Neural progenitor cell (in vitro differentiated cells): ENCODE results near the gene PPP1R27. TPM values are rescaled to one million over a fixed set of nuclear protein-coding genes. Genes with fewer than 3 reads are reported as not detected.

Source experiments
- DNase-seq: peaks from one replicate; pipeline ENCODE4 v3.0.0-alpha.2; 2016; ENCODE audit warnings: low spot score
- H2AFZ ChIP-seq: fragments of 200-600 bp; sonication (generic); replicated peaks from 2 replicates; pipeline ENCODE4 v1.6.1; 2016; ENCODE audit warnings: antibody characterized with exemption
- H3F3A ChIP-seq: fragments of 200-600 bp; sonication (generic); 2 replicates; pipeline ENCODE4 v1.6.1; 2016; ENCODE audit warnings: antibody characterized with exemption, low read depth
- H3K27ac ChIP-seq: fragments of 200-600 bp; sonication (generic); 2 replicates; pipeline ENCODE4 v1.5.1; 2016; ENCODE audit warnings: mild to moderate bottlenecking
- H3K27me3 ChIP-seq: fragments of 200-600 bp; sonication (generic); 2 replicates; pipeline ENCODE4 v1.6.1; 2016; ENCODE audit warnings: mild to moderate bottlenecking, moderate library complexity
- H3K36me3 ChIP-seq: fragments of 200-600 bp; sonication (generic); 2 replicates; pipeline ENCODE4 v1.5.1; 2016
- H3K4me1 ChIP-seq: fragments of 200-600 bp; sonication (generic); 2 replicates; pipeline ENCODE4 v1.6.1; 2016; ENCODE audit warnings: mixed run types
- H3K4me2 ChIP-seq: fragments of 200-600 bp; sonication (generic); 2 replicates; pipeline ENCODE4 v1.6.1; 2016
- H3K4me3 ChIP-seq: fragments of 200-600 bp; sonication (generic); 2 replicates; pipeline ENCODE4 v1.5.1; 2016
- H3K79me2 ChIP-seq: fragments of 200-600 bp; sonication (generic); 2 replicates; pipeline ENCODE4 v1.6.1; 2016; ENCODE audit warnings: low read depth
- H3K9ac ChIP-seq: fragments of 200-600 bp; sonication (generic); 2 replicates; pipeline ENCODE4 v1.6.1; 2016
- H3K9me3 ChIP-seq: fragments of 200-600 bp; sonication (generic); 2 replicates; pipeline ENCODE4 v1.5.1; 2016; ENCODE audit warnings: low read depth
- H4K20me1 ChIP-seq: fragments of 200-600 bp; sonication (generic); 2 replicates; pipeline ENCODE4 v1.6.1; 2016; ENCODE audit warnings: low read depth
- H3K27ac Mint-ChIP-seq: 3 replicates; pipeline ENCODE4 v1.8.0; 2021; ENCODE audit warnings: mixed read lengths
- H3K27me3 Mint-ChIP-seq: 2 replicates; pipeline ENCODE4 v1.8.0; 2022; ENCODE audit warnings: low read depth, mild to moderate bottlenecking, inconsistent platforms, moderate library complexity, mixed read lengths; ENCODE audit not compliant: insufficient read depth
- H3K36me3 Mint-ChIP-seq: 3 replicates; pipeline ENCODE4 v1.8.0; 2021; ENCODE audit warnings: mixed read lengths
- H3K4me1 Mint-ChIP-seq: 3 replicates; pipeline ENCODE4 v1.8.0; 2021; ENCODE audit warnings: mixed read lengths
- H3K4me3 Mint-ChIP-seq: 3 replicates; pipeline ENCODE4 v1.8.0; 2021; ENCODE audit warnings: mild to moderate bottlenecking, moderate library complexity, mixed read lengths
- H3K9me3 Mint-ChIP-seq: 3 replicates; pipeline ENCODE4 v1.8.0; 2020; ENCODE audit warnings: mixed read lengths
- EZH2 ChIP-seq: fragments of 200-600 bp; sonication (generic); IDR thresholded peaks from 2 replicates; pipeline ENCODE4 v1.6.1; 2017; ENCODE audit warnings: antibody characterized with exemption, mild to moderate bottlenecking, moderate library complexity
- EZH2phosphoT487 ChIP-seq: fragments of 200-600 bp; sonication (generic); IDR thresholded peaks from 2 replicates; pipeline ENCODE4 v1.6.1; 2017; ENCODE audit warnings: antibody characterized with exemption
- total RNA-seq: library from RNA; depleted of rRNA; stranded (reverse); fragments of >200 nt; gene quantifications from 2 replicates; pipeline ENCODE4 v1.2.3, GENCODE V29; 2015; ENCODE audit warnings: low replicate concordance
- TF ChIP-seq, protein P1 (sequence below): fragments of 200-600 bp; sonication (generic); IDR thresholded peaks from 2 replicates; pipeline ENCODE4 v1.5.1; 2017; ENCODE audit warnings: antibody characterized with exemption, mild to moderate bottlenecking

PPP1R27 gene
- total RNA-seq, 1 donor from 2014 or later = not detected

DNA sequence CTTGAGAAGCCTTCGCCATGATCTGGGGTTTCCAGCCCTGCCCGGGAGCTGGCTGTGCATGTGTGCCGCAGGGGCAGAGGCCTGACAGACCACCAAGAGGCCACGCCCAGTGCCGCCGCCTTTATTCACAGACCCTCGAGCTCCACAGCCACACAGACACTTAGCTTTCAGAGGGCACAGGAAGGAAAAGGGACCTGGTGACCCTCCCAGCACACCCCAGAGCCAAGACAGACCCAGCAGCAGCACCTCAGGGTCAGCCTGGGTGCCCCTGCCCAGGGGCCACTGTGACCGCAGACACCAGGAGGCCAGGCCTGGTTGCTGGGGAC is 12.6 kb downstream of the PPP1R27 start:
- no peak for DNase-seq
- Mint-ChIP-seq H3K9me3 (no peaks in the 10 kb centered on the region), H3K4me3 (no peak overlapping the region), H3K27me3 (peaks cover 6% of the 10 kb centered on the region), H3K36me3 (peaks cover 5% of the 10 kb centered on the region), H3K4me1 (no peaks in the 10 kb centered on the region), H3K27ac (no peak overlapping the region)
- no peaks in the 10 kb centered on the region for H3K9me3 ChIP-seq
- H4K20me1 ChIP-seq = peaks cover 20% of the 10 kb centered on the region
- no peak overlapping the region for H3K4me3 ChIP-seq
- H3K79me2 ChIP-seq = peaks cover 2% of the 10 kb centered on the region
- no peak overlapping the region for H3K9ac ChIP-seq
- H3K4me1 ChIP-seq = no peaks in the 10 kb centered on the region
- H3K36me3 ChIP-seq = no peaks in the 10 kb centered on the region
- H2AFZ ChIP-seq = no peak overlapping the region
- TF ChIP-seq, protein P1, sequence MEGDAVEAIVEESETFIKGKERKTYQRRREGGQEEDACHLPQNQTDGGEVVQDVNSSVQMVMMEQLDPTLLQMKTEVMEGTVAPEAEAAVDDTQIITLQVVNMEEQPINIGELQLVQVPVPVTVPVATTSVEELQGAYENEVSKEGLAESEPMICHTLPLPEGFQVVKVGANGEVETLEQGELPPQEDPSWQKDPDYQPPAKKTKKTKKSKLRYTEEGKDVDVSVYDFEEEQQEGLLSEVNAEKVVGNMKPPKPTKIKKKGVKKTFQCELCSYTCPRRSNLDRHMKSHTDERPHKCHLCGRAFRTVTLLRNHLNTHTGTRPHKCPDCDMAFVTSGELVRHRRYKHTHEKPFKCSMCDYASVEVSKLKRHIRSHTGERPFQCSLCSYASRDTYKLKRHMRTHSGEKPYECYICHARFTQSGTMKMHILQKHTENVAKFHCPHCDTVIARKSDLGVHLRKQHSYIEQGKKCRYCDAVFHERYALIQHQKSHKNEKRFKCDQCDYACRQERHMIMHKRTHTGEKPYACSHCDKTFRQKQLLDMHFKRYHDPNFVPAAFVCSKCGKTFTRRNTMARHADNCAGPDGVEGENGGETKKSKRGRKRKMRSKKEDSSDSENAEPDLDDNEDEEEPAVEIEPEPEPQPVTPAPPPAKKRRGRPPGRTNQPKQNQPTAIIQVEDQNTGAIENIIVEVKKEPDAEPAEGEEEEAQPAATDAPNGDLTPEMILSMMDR = no peak
- TF ChIP-seq EZH2phosphoT487 = no peak
- no peak for TF ChIP-seq EZH2
- no peaks in the 10 kb centered on the region for H3K27me3 ChIP-seq
- H3K4me2 ChIP-seq = no peak overlapping the region
- peaks cover 6% of the 10 kb centered on the region for H3F3A ChIP-seq
- H3K27ac ChIP-seq = no peak overlapping the region

DNA sequence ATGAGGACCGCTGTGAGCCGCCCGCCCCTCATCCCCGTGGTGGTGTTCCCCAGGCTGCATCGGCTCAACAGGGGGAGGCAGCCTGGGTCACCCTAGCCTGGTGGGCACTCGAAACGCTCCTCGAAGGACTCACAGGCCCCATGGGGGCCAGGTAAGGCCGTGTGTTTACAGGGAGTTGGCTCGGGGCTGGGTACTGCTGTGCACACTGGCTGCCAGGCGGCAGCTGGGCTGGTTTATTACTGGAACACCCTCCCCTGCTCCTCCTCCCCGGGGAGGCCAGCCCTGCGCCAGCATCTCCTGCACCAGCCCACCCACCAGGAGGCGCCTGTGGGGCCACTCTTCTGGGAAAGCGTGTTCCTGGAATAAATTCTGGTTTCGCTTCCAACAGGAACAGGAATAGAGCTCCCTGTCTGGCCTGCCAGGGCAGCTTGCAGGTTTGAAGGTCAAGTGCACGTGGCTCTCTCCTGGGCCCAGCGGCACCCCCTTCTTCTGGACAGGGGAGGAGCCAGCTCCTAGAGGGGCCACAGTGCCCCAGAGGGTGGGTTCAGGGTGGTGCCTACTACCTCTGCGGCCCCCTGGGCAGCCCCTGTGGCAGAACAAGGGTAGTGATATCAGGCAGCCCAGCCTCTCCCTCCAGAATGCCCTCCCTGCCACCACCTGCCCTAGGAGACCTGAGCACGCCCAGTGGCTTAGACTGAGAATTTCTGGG is 13.1 kb downstream of the PPP1R27 start:
- Histone ChIP-seq H3K79me2 (no peaks in the 10 kb centered on the region), H3K9ac (no peak overlapping the region), H3F3A (peaks cover 6% of the 10 kb centered on the region), H3K27me3 (no peaks in the 10 kb centered on the region), H3K36me3 (no peaks in the 10 kb centered on the region), H2AFZ (no peak overlapping the region), H4K20me1 (peaks cover 20% of the 10 kb centered on the region), H3K4me2 (no peak overlapping the region), H3K4me1 (no peaks in the 10 kb centered on the region), H3K4me3 (no peak overlapping the region), H3K9me3 (no peaks in the 10 kb centered on the region), H3K27ac (no peak overlapping the region)
- Mint-ChIP-seq H3K4me3 (no peak overlapping the region), H3K27ac (no peak overlapping the region), H3K9me3 (no peaks in the 10 kb centered on the region), H3K4me1 (peaks cover 2% of the 10 kb centered on the region), H3K36me3 (peaks cover 5% of the 10 kb centered on the region), H3K27me3 (peaks cover 9% of the 10 kb centered on the region)
- TF ChIP-seq, protein P1 = peak; percentile 31
- TF ChIP-seq EZH2 = no peak
- no peak for DNase-seq

DNA sequence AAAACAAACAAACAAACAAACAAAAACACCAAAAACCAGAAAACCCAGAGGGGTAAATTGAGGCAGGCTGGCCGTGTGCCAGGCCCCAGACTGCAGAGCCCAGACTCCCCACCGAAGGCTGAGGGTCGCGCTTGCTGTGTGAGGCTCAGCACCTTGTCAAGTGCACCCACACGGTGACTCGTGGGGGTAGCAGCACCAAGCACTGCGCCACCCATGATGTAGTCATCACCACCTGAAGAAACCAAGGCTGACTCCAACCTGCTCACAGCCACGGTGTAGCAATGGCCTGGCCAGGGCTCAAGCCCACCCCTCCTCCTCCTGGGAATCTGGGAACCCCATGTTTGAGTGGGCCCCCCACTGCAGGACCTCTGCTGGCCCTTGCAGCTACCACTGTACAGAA is 13.7 kb downstream of the PPP1R27 start:
- Histone ChIP-seq H3K27me3 (no peaks in the 10 kb centered on the region), H3K9ac (no peak overlapping the region), H4K20me1 (peaks cover 18% of the 10 kb centered on the region), H3F3A (peaks cover 6% of the 10 kb centered on the region), H3K4me2 (no peak overlapping the region), H3K9me3 (no peaks in the 10 kb centered on the region), H2AFZ (no peak overlapping the region), H3K27ac (no peak overlapping the region), H3K36me3 (no peaks in the 10 kb centered on the region), H3K79me2 (no peaks in the 10 kb centered on the region), H3K4me3 (no peak overlapping the region), H3K4me1 (no peaks in the 10 kb centered on the region)
- Mint-ChIP-seq H3K4me3 (no peak overlapping the region), H3K27ac (no peak overlapping the region), H3K9me3 (no peaks in the 10 kb centered on the region), H3K27me3 (peaks cover 9% of the 10 kb centered on the region), H3K36me3 (peaks cover 4% of the 10 kb centered on the region), H3K4me1 (peaks cover 3% of the 10 kb centered on the region)
- no peak for DNase-seq
- TF ChIP-seq, protein P1 = no peak
- TF ChIP-seq EZH2phosphoT487 (no peak), EZH2 (no peak)
